Measurements from ENCODE around the gene MORC2. TPM values are rescaled to one million over a fixed set of nuclear protein-coding genes. Genes with fewer than 3 reads are reported as not detected.

Gene MORC2
- total RNA-seq, 2 donors from 2014 or later, result 34.9 to 36.3 TPM

GRCh38 chr22:30927806-30928205 lies 40.8 kb downstream of the MORC2 start:
- Mint-ChIP-seq H3K27ac (no peak overlapping the region), H3K27me3 (ENCODE audit: insufficient read depth) (no peaks in the 10 kb centered on the region), H3K36me3 (ENCODE audit: low read depth) (peaks cover 67% of the 10 kb centered on the region), H3K4me3 (no peak overlapping the region), H3K9me3 (no peaks in the 10 kb centered on the region), H3K4me1 (no peaks in the 10 kb centered on the region)
- no peaks in the 10 kb centered on the region for H3K27me3 ChIP-seq (ENCODE audit: control insufficient read depth, insufficient read depth, low read length, poor library complexity, severe bottlenecking)
- no peak overlapping the region for H3K27ac ChIP-seq (ENCODE audit: low read depth, low read length)
- H3K4me1 ChIP-seq (ENCODE audit: control insufficient read depth, insufficient read depth, low read length), result no peaks in the 10 kb centered on the region
- no peak for DNase-seq
- no peaks in the 10 kb centered on the region for H3K9me3 ChIP-seq (ENCODE audit: control insufficient read depth, low read length)
- no peak overlapping the region for H3K9ac ChIP-seq (ENCODE audit: extremely low read depth, low read length, poor library complexity, severe bottlenecking)
- H3K36me3 ChIP-seq (ENCODE audit: control insufficient read depth, insufficient read depth, low read length), result peaks cover 72% of the 10 kb centered on the region
- 96 to 100% methylated on average over 3 to 10 of the region's 10 CpGs for WGBS, 2 experiments (ENCODE audit: insufficient coverage in 1 of 2, insufficient read length in 1 of 2)
- H3K4me3 ChIP-seq (ENCODE audit: low read length), result no peak overlapping the region
- TF ChIP-seq CTCF (conservative IDR thresholded peaks at IDR 0.05), result no peak

GRCh38 chr22:30926706-30927105 lies 41.9 kb downstream of the MORC2 start:
- no peak for DNase-seq
- Mint-ChIP-seq H3K36me3 (ENCODE audit: low read depth) (peaks cover 59% of the 10 kb centered on the region), H3K4me3 (no peak overlapping the region), H3K27ac (no peak overlapping the region), H3K9me3 (no peaks in the 10 kb centered on the region), H3K4me1 (no peaks in the 10 kb centered on the region), H3K27me3 (ENCODE audit: insufficient read depth) (no peaks in the 10 kb centered on the region)
- no peak overlapping the region for H3K4me3 ChIP-seq (ENCODE audit: low read length)
- no peaks in the 10 kb centered on the region for H3K4me1 ChIP-seq (ENCODE audit: control insufficient read depth, insufficient read depth, low read length)
- H3K27me3 ChIP-seq (ENCODE audit: control insufficient read depth, insufficient read depth, low read length, poor library complexity, severe bottlenecking), result no peaks in the 10 kb centered on the region
- WGBS, 2 experiments (ENCODE audit: insufficient coverage in 1 of 2, insufficient read length in 1 of 2), result 94 to 100% methylated on average over 2 to 4 of the region's 4 CpGs
- H3K27ac ChIP-seq (ENCODE audit: low read depth, low read length), result no peak overlapping the region
- no peaks in the 10 kb centered on the region for H3K9me3 ChIP-seq (ENCODE audit: control insufficient read depth, low read length)
- TF ChIP-seq CTCF (conservative IDR thresholded peaks at IDR 0.05), result no peak
- peaks cover 61% of the 10 kb centered on the region for H3K36me3 ChIP-seq (ENCODE audit: control insufficient read depth, insufficient read depth, low read length)
- no peak overlapping the region for H3K9ac ChIP-seq (ENCODE audit: extremely low read depth, low read length, poor library complexity, severe bottlenecking)

GRCh38 chr22:30925667-30926066 lies 42.9 kb downstream of the MORC2 start:
- H3K9me3 ChIP-seq (ENCODE audit: control insufficient read depth, low read length), result no peaks in the 10 kb centered on the region
- no peak for TF ChIP-seq CTCF (conservative IDR thresholded peaks at IDR 0.05)
- H3K36me3 ChIP-seq (ENCODE audit: control insufficient read depth, insufficient read depth, low read length), result peaks cover 50% of the 10 kb centered on the region
- Mint-ChIP-seq H3K36me3 (ENCODE audit: low read depth) (peaks cover 50% of the 10 kb centered on the region), H3K9me3 (no peaks in the 10 kb centered on the region), H3K4me3 (no peak overlapping the region), H3K4me1 (no peaks in the 10 kb centered on the region), H3K27ac (no peak overlapping the region), H3K27me3 (ENCODE audit: insufficient read depth) (no peaks in the 10 kb centered on the region)
- no peak overlapping the region for H3K9ac ChIP-seq (ENCODE audit: extremely low read depth, low read length, poor library complexity, severe bottlenecking)
- 93 to 100% methylated on average over 5 of the region's 5 CpGs for WGBS, 2 experiments (ENCODE audit: insufficient coverage in 1 of 2, insufficient read length in 1 of 2)
- no peak overlapping the region for H3K27ac ChIP-seq (ENCODE audit: low read depth, low read length)
- no peak overlapping the region for H3K4me3 ChIP-seq (ENCODE audit: low read length)
- no peak for DNase-seq
- no peaks in the 10 kb centered on the region for H3K27me3 ChIP-seq (ENCODE audit: control insufficient read depth, insufficient read depth, low read length, poor library complexity, severe bottlenecking)
- no peaks in the 10 kb centered on the region for H3K4me1 ChIP-seq (ENCODE audit: control insufficient read depth, insufficient read depth, low read length)

Data from endodermal cell (in vitro differentiated cells).